LNCAP (cell line): ENCODE measurements around the gene NCOA6.
A peak's percentile ranks its signal among the peaks of the same experiment; 100 is the strongest.

Experiments used
- TF ChIP-seq, protein P1 (sequence below): fragments of 450-650 bp; IDR thresholded peaks from 2 replicates; pipeline ENCODE4 v1.5.1; 2017; ENCODE audit warnings: mild to moderate bottlenecking

Gene NCOA6

DNA sequence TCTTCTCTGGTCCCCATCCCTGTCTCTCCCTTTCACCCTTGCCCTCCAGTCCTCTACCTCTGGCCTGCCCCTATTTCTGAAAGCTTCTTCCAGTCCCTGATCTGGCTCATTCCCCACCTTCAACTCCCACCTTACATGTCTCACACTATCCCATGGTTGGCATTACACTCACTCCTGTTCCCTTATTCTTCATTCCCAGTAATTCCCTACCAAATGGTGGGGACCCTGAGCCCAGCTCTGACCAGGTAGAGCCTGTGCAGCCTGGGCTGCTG is 114.9 kb downstream of the NCOA6 start:
- TF ChIP-seq, protein P1, sequence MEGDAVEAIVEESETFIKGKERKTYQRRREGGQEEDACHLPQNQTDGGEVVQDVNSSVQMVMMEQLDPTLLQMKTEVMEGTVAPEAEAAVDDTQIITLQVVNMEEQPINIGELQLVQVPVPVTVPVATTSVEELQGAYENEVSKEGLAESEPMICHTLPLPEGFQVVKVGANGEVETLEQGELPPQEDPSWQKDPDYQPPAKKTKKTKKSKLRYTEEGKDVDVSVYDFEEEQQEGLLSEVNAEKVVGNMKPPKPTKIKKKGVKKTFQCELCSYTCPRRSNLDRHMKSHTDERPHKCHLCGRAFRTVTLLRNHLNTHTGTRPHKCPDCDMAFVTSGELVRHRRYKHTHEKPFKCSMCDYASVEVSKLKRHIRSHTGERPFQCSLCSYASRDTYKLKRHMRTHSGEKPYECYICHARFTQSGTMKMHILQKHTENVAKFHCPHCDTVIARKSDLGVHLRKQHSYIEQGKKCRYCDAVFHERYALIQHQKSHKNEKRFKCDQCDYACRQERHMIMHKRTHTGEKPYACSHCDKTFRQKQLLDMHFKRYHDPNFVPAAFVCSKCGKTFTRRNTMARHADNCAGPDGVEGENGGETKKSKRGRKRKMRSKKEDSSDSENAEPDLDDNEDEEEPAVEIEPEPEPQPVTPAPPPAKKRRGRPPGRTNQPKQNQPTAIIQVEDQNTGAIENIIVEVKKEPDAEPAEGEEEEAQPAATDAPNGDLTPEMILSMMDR = no peak

DNA sequence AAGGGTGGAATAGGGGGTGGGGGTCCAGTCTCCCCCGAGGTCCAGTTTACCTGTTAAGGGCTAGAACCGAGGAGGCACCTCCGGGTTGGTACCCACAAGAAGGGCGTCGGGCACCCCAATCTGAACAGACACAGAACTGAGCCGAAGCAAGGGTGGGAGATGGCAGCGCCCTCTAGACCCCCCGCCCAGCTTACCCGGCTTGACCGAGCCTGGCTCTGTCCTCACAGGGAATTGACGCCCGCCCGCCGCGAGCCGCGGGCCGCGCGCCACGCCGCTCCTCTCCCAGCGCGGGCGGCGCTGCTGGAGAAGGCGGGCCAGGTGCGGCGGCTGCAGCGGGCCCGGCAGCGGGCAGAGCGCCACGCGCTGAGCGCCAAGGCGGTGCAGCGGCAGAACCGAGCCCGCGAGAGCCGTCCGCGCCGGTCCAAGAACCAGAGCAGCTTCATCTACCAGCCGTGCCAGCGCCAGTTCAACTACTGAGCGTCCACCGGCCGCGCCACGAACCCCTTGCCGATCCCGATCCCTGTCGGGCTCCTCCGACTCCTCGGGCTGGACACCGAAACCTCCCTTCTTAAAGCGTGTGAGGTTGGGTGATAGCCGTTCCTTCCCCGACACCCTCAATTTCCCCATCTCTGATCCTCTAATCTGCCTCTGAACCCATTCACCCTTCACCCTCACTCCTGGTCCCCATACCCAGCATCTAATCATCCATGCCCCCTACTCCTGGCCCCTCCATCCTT is 115.5 kb downstream of the NCOA6 start:
- TF ChIP-seq, protein P1 = peak; percentile 49

DNA sequence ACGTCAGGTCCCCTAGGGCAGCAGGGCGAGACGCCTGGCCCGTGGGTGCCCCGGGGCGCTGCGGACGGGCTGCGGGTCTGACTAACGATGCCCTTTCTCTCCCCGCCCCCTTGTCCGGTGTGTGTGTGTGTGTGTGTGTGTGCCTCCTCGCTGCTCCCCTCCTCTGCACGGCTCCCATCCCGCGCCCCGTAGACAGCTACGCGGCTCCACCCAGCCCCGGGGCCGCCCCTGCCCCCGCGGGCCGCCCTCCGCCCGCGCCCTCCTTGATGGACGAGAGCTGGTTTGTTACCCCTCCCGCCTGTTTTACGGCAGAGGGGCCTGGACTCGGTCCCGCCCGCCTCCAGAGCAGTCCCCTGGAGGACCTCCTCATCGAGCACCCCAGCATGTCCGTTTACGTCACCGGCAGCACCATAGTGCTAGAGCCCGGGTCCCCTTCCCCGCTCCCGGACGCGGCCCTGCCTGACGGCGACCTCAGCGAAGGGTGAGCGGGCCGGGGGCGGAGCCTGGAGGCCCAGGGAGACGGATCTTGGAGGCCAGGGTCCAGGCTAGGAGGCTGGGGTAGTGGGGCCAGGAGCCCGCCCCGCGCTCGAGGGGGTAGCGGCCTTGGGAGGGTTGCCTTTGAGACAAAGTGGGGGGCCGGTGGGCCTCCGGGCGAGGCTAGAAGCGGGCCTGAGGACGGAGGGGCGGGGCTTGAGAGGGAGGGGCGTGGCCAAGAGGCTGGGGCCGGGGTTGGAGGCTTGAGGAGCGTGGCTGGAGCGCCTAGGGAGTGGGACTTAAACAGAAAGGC is 116.2 kb downstream of the NCOA6 start:
- TF ChIP-seq, protein P1 = no peak

DNA sequence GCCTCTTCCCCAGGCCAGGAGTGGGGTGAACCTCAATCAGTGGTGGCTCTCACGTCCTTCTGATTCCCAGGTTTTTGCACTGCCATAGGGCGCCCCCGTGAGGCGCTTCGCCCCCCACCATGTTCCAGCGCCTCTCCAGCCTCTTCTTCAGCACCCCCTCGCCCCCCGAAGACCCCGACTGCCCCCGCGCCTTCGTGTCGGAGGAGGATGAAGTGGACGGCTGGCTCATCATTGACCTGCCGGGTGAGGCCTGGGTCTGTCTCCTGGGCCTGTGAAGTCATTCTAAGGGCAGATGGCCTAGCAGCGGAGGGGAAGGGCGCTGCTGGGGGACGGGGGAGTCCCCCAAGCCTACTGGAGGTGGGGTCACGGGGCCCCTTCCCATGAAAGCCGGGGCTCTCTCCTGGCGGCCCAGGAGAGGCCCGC is 116.8 kb downstream of the NCOA6 start:
- TF ChIP-seq, protein P1 = peak; percentile 41; the same call in 1 of the 2 replicates

DNA sequence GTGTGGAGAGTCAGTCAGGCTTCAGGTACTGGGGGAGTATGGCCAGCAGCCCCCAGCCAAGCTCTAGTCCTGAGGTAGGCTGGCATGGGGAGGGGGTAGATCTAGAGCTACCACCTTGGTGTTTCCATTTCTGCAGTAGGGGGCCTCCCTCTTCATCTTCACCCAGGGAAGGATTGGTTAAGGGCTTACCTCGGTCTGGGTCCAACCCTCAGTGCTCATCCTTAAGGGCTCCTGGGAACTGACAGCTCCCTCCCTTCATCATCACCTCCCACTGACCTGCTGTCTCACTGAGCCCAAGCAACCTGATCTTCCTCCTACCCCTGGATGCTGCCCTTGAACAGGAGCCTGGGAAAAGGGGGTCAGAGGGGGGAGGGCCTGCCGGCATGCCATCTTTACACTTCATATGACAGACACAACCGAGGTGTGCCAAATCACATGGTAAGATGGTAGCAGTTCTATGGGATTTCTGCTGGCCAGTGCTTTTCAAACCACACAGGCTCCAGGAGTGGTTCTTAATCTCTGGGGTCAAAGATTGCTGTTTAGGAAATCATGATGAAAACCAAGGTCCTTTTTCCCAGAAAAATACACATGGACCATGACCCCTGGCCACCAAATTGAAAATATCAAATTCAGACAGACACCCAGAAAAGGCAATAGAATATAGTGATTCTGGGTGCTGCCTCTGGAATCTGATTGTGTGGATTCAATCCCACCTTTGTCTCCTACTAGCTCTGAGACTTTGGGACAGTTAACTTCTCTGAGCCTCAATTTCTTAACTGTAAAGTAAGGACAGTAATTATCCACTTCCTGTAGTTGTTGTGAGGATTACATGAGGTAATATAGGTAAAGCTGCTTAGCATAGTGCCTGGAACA is 118.3 kb downstream of the NCOA6 start:
- TF ChIP-seq, protein P1 = no peak

DNA sequence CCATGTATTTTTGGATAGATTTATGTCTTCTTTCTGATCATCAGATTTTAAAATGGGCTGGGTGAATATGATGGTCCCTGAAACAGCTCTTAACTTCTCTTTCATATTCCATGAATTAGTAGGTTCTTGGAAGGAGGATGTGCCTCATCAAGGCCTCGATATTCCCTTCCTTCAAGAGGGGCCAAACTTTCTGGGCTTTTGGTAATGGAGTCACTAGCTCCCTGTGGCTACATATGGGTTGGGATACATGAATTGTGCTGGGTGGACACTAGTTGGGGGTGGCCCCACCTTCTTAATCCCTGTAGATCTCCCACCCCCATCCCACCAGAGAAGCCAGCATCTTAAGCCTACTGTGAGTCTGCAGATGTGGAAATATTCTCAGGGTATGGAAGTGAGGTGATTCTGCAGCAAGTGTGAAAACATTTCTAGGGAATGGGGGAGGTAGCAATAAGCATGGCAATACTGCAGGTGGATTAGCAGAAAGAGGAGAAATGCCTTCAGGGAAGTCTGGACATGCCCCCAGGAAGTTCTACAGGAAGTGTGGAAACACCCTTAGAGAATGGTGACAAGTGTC is 119.1 kb downstream of the NCOA6 start:
- TF ChIP-seq, protein P1 = no peak
